ENCODE measurements around the gene DOCK10.

GRCh38 chr2:225086915-225087314, 44.6 kb upstream of the DOCK10 start:
- TF ChIP-seq CTCF (IDR thresholded peaks at IDR 0.05; ENCODE audit: low read depth, low read length) (no peak), POLR2A (IDR thresholded peaks at IDR 0.05; ENCODE audit: extremely low read depth, insufficient read length) (no peak)
